HepG2 (cell line): ENCODE measurements around the gene FBXW5. TPM values are rescaled to one million over a fixed set of nuclear protein-coding genes. Genes with fewer than 3 reads are reported as not detected.

Experiments
- ATAC-seq: fragments of 200-7000 bp; cut with Tn5 transposase; 3 replicates; pipeline ENCODE4 v1.9.1; 2020; ENCODE audit warnings: mild to moderate bottlenecking, moderate library complexity
- BruUV-seq: library from RNA; stranded (reverse); fragments of 400-500 nt; replicated peaks from 2 replicates; lab custom pipeline; 2021; lab: Mats Ljungman, UMichigan
- CTCF ChIA-PET: fragments of 300-600 bp; formaldehyde crosslinking; extraction: SDS; loops from one replicate; lab custom pipeline; 2021; ENCODE audit warnings: low total read pairs, inconsistent platforms, low intra/inter-chr PET ratio; lab: Yijun Ruan, JAX
- POLR2A ChIA-PET: fragments of 350-600 bp; sonication (Branson Sonifier 250); formaldehyde crosslinking; loops from one replicate; lab custom pipeline; 2020; ENCODE audit warnings: antibody characterized with exemption, inconsistent platforms; lab: Yijun Ruan, JAX
- DNase-seq: peaks from one replicate; pipeline ENCODE4 v3.0.0-alpha.2; 2015; ENCODE audit warnings: low spot score
- FAIRE-seq: peaks from 3 replicates; lab custom pipeline; 2011; peaks lifted over from hg19 to GRCh38; lab: Jason Lieb, UNC
- H2AFZ ChIP-seq: one replicate; pipeline ENCODE4 v1.6.1; 2011; ENCODE audit warnings: low read length, inconsistent platforms
- H3K27ac ChIP-seq: fragments of 300-600 bp; 3 replicates; pipeline ENCODE4 v1.8.0; 2011; ENCODE audit warnings: mixed run types, mild to moderate bottlenecking, mixed read lengths, low read length, inconsistent platforms; ENCODE audit not compliant: insufficient read depth; ENCODE audit errors: extremely low read length
- H3K27me3 ChIP-seq, 2 experiments: fragments of 200-600 bp in 1 of 2; 2 replicates in 1 of 2; 3 replicates in 1 of 2; pipeline versions ENCODE4 v1.6.0 to v1.8.0; 2011; ENCODE audit warnings: low read length in 2 of 2, mild to moderate bottlenecking in 2 of 2, moderate library complexity in 2 of 2, inconsistent platforms in 1 of 2; ENCODE audit not compliant: insufficient read depth in 2 of 2, control insufficient read depth in 1 of 2
- H3K36me3 ChIP-seq, 2 experiments: fragments of 200-600 bp in 1 of 2; replicated peaks in 1 of 2; 2 replicates in 1 of 2; 3 replicates in 1 of 2; pipeline versions ENCODE4 v1.5.1 to v1.8.0; 2011; ENCODE audit warnings: low read length in 2 of 2, inconsistent platforms in 1 of 2; ENCODE audit not compliant: insufficient read depth in 2 of 2, control insufficient read depth in 1 of 2
- H3K4me1 ChIP-seq: 2 replicates; pipeline ENCODE4 v1.5.1; 2012; ENCODE audit warnings: low read length, inconsistent platforms; ENCODE audit not compliant: insufficient read depth
- H3K4me2 ChIP-seq: 2 replicates; pipeline ENCODE4 v1.6.0; 2011; ENCODE audit warnings: low read depth, low read length, inconsistent platforms
- H3K4me3 ChIP-seq, 3 experiments: fragments of 200-600 bp in 1 of 3; sonication (generic), shearing (Covaris generic) in 1 of 3; replicated peaks in 1 of 3; 2 replicates each; pipeline ENCODE4 v1.5.1; 2011 to 2016; ENCODE audit warnings: low read length in 3 of 3, inconsistent platforms in 2 of 3, low read depth in 2 of 3, mild to moderate bottlenecking in 2 of 3, control low read depth in 1 of 3, mixed read lengths in 1 of 3; ENCODE audit not compliant: insufficient read depth in 1 of 3
- H3K79me2 ChIP-seq: one replicate; pipeline ENCODE4 v1.6.1; 2011; ENCODE audit warnings: low read length, inconsistent platforms; ENCODE audit not compliant: insufficient read depth
- H3K9ac ChIP-seq: 2 replicates; pipeline ENCODE4 v1.6.0; 2011; ENCODE audit warnings: mild to moderate bottlenecking, low read depth, low read length, inconsistent platforms; ENCODE audit not compliant: insufficient read depth
- H3K9me3 ChIP-seq: 2 replicates; pipeline ENCODE4 v1.5.1; 2012; ENCODE audit warnings: mild to moderate bottlenecking, low read length
- H4K20me1 ChIP-seq: 2 replicates; pipeline ENCODE4 v1.6.0; 2011; ENCODE audit warnings: inconsistent platforms, mild to moderate bottlenecking, low read length, moderate library complexity; ENCODE audit not compliant: insufficient read depth
- AGO2 ChIP-seq: fragments of 200-400 bp; formaldehyde crosslinking; optimal IDR thresholded peaks from 2 replicates; pipeline ENCODE3; 2017; ENCODE audit warnings: mild to moderate bottlenecking, low read depth, low read length, moderate library complexity
- AKAP8 ChIP-seq: sonication (generic); formaldehyde crosslinking; IDR thresholded peaks from 2 replicates; pipeline ENCODE4 v1.5.1; 2020; ENCODE audit warnings: mild to moderate bottlenecking, missing genetic modification reagents
- FOSL1 ChIP-seq: sonication (generic); formaldehyde crosslinking; IDR thresholded peaks from 2 replicates; pipeline ENCODE4 v1.9.0; 2021; ENCODE audit warnings: missing genetic modification reagents, borderline replicate concordance
- HOXA9 ChIP-seq: sonication (generic); formaldehyde crosslinking; IDR thresholded peaks from 2 replicates; pipeline ENCODE4 v1.8.1; 2022; ENCODE audit warnings: missing genetic modification reagents, mild to moderate bottlenecking, moderate library complexity, borderline replicate concordance
- MYC ChIP-seq: sonication (generic); formaldehyde crosslinking; IDR thresholded peaks from 2 replicates; pipeline ENCODE4 v1.9.0; 2021; ENCODE audit warnings: missing genetic modification reagents, borderline replicate concordance
- PAF1 ChIP-seq: IDR thresholded peaks from 2 replicates; pipeline ENCODE4 v1.6.1; 2016; ENCODE audit warnings: missing genetic modification reagents, missing compliant biosample characterization
- POLR2AphosphoS5 ChIP-seq: IDR thresholded peaks from 2 replicates; pipeline ENCODE4 v1.6.1; 2012; ENCODE audit warnings: low read depth, low read length
- POLR2G ChIP-seq: fragments of 200-400 bp; formaldehyde crosslinking; IDR thresholded peaks from 2 replicates; pipeline ENCODE4 v1.6.1; 2018; ENCODE audit warnings: mild to moderate bottlenecking, low read depth, low read length, moderate library complexity
- RBFOX2 ChIP-seq: fragments of 200-400 bp; formaldehyde crosslinking; IDR thresholded peaks from 2 replicates; pipeline ENCODE4 v1.6.1; 2017; ENCODE audit warnings: low read depth, mild to moderate bottlenecking, low read length
- RBM22 ChIP-seq: fragments of 200-400 bp; formaldehyde crosslinking; optimal IDR thresholded peaks from 2 replicates; pipeline ENCODE3; 2017; ENCODE audit warnings: mild to moderate bottlenecking, low read length, moderate library complexity
- SAFB2 ChIP-seq: sonication (generic); formaldehyde crosslinking; IDR thresholded peaks from 2 replicates; pipeline ENCODE4 v1.5.1; 2020; ENCODE audit warnings: missing genetic modification reagents, low read depth, mild to moderate bottlenecking, borderline replicate concordance
- ZFP36L2 ChIP-seq: sonication (generic); formaldehyde crosslinking; IDR thresholded peaks from 2 replicates; pipeline ENCODE4 v1.4.0; 2020; ENCODE audit warnings: missing genetic modification reagents
- ZNF143 ChIP-seq: sonication (generic); formaldehyde crosslinking; IDR thresholded peaks from 2 replicates; pipeline ENCODE4 v1.4.0; 2020; ENCODE audit warnings: missing genetic modification reagents
- ZNF382 ChIP-seq: sonication (generic); formaldehyde crosslinking; IDR thresholded peaks from 2 replicates; pipeline ENCODE4 v1.5.0; 2020; ENCODE audit warnings: missing genetic modification reagents, mild to moderate bottlenecking, borderline replicate concordance
- WGBS: methylation state at CpG from one replicate; pipeline ENCODE4 v1.1.6; 2017; ENCODE audit warnings: low lambda C conversion rate; 5-methylcytosine and 5-hydroxymethylcytosine counted together
- in situ Hi-C: cut with HindIII; loops from 2 replicates; pipeline ENCODE4 v1.10.0; 2017; ENCODE audit warnings: low pct_unique_long_range_greater_than_20kb; ENCODE audit not compliant: extremely low pct_ligation_motif_present
- intact Hi-C: fragments of 100-400 bp; cut with micrococcal nuclease; formaldehyde crosslinking; loops from one replicate; pipeline ENCODE4 v1.10.0; 2022; ENCODE audit not compliant: unreplicated experiment
- polyA plus RNA-seq, 8 experiments: library from polyadenylated mRNA; depleted of rRNA in 3 of 8; stranded (reverse) in 7 of 8; unstranded in 1 of 8; fragments of >200 nt; fragmentation: Illumina TruSeq in 4 of 8; extraction: Trizol in 4 of 8; gene quantifications; 2 replicates each; pipeline versions ENCODE4 v1.2.1 to v1.2.3, GENCODE V29; 2011 to 2016; ENCODE audit warnings: low read depth in 4 of 8, missing spikeins in 1 of 8, mixed read lengths in 1 of 8; ENCODE audit not compliant: insufficient read depth in 1 of 8
- total RNA-seq, 5 experiments: library from RNA; depleted of rRNA; stranded (reverse); fragments of >200 nt; fragmentation: Illumina TruSeq; extraction: Trizol; gene quantifications; 2 replicates each; pipeline ENCODE4 v1.2.3, GENCODE V29; 2016; ENCODE audit warnings: low read depth in 1 of 5
- TF ChIP-seq, protein P1 (sequence below): sonication (generic); formaldehyde crosslinking; IDR thresholded peaks from 2 replicates; pipeline ENCODE4 v1.5.1; 2020; ENCODE audit warnings: mild to moderate bottlenecking, missing genetic modification reagents, moderate library complexity

FBXW5 gene
- total and polyA plus RNA-seq, 2 of the 13 experiments (the other 11 are each of a cell fraction or from before 2014, with no cell fraction given), result 52.0 to 60.4 TPM

GRCh38 chr9:136939996-136940525 lies 4.5 kb downstream of the FBXW5 start (continued):
- TF ChIP-seq, protein P1, sequence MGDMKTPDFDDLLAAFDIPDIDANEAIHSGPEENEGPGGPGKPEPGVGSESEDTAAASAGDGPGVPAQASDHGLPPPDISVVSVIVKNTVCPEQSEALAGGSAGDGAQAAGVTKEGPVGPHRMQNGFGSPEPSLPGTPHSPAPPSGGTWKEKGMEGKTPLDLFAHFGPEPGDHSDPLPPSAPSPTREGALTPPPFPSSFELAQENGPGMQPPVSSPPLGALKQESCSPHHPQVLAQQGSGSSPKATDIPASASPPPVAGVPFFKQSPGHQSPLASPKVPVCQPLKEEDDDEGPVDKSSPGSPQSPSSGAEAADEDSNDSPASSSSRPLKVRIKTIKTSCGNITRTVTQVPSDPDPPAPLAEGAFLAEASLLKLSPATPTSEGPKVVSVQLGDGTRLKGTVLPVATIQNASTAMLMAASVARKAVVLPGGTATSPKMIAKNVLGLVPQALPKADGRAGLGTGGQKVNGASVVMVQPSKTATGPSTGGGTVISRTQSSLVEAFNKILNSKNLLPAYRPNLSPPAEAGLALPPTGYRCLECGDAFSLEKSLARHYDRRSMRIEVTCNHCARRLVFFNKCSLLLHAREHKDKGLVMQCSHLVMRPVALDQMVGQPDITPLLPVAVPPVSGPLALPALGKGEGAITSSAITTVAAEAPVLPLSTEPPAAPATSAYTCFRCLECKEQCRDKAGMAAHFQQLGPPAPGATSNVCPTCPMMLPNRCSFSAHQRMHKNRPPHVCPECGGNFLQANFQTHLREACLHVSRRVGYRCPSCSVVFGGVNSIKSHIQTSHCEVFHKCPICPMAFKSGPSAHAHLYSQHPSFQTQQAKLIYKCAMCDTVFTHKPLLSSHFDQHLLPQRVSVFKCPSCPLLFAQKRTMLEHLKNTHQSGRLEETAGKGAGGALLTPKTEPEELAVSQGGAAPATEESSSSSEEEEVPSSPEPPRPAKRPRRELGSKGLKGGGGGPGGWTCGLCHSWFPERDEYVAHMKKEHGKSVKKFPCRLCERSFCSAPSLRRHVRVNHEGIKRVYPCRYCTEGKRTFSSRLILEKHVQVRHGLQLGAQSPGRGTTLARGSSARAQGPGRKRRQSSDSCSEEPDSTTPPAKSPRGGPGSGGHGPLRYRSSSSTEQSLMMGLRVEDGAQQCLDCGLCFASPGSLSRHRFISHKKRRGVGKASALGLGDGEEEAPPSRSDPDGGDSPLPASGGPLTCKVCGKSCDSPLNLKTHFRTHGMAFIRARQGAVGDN (CRISPR knock-in tag), result peak; percentile 38
- no peak for TF ChIP-seq ZNF143 (CRISPR knock-in tag)
- TF ChIP-seq SAFB2 (CRISPR knock-in tag), result no peak
- TF ChIP-seq FOSL1 (CRISPR knock-in tag), result no peak
- TF ChIP-seq ZNF382, result no peak
- TF ChIP-seq HOXA9 (CRISPR knock-in tag), result no peak
- TF ChIP-seq RBM22, result peak; percentile 12
- no peak for TF ChIP-seq MYC (CRISPR knock-in tag)

DNA sequence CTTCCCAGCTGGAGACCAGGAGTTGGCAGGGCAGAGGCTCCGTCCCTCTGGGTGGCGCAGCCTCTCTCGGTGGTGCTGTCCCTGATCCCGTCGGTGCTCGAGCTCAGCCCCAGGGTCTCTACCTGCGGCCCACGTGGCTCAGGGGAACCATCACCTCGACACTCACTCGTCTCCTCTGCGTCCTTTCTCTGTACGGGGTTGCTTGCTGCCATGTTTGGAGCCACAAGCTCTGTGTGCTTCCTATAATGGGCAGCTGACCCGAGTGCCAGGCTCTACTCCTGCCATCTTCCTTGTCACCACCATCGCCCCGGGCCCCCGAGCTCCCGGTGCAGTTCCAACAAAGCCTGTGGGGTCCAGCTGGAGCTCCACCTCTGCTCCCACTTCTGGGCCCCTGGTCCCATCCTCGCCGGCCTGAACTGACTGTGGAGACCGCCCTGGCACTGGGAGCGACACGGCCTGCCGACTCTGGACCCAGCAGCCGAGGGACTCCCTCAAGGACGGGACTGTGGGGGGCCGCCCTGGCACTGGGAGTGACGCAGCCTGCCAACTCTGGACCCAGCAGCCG lies 5.0 kb downstream of the FBXW5 start:
- TF ChIP-seq ZFP36L2 (CRISPR knock-in tag), result no peak
- no peak for TF ChIP-seq PAF1
- TF ChIP-seq POLR2AphosphoS5, result peak; percentile 13; the same call in 1 of the 2 replicates
- peak; percentile 49; the same call in 1 of the 2 replicates for TF ChIP-seq POLR2G
- peak; percentile 94 for TF ChIP-seq AGO2
- TF ChIP-seq AKAP8 (CRISPR knock-in tag), result 0 out of 2 replicates have a peak, but pooled peaks have one; percentile 33
- TF ChIP-seq RBFOX2, result peak; percentile 34; the same call in 1 of the 2 replicates
- TF ChIP-seq, all 625 proteins: peak for 5
- WGBS, result 95% methylated on average over 23 of the region's 28 CpGs
- CTCF ChIA-PET, result no interaction called here

More for the DNA sequence above, 5.0 kb downstream of the FBXW5 start:
- in situ Hi-C loops (no loop called here), intact Hi-C loops (loop anchor here (5.0 kb wide), 1 partner anchor 52 kb away; the partner anchor contains the start of gene TRAF2)
- Histone ChIP-seq H3K9me3 (no peaks in the 10 kb centered on the region), H3K27ac (no peak overlapping the region), H2AFZ (no peak overlapping the region), H3K36me3 (peaks cover 8 to 36% of the 10 kb centered on the region in 2 experiments), H4K20me1 (no peaks in the 10 kb centered on the region), H3K27me3 (no peaks in the 10 kb centered on the region), H3K4me3 (no peak overlapping the region), H3K4me2 (no peak overlapping the region), H3K79me2 (peaks cover 10% of the 10 kb centered on the region), H3K4me1 (peaks cover 21% of the 10 kb centered on the region), H3K9ac (no peak overlapping the region)
- no peak for FAIRE-seq
- no peak for DNase-seq
- POLR2A ChIA-PET, result interaction anchor here (1.1 kb wide), 1 partner anchor 8 kb away, joined by 3 read pairs; no protein-coding TSS in a partner anchor
- BruUV-seq, result no TSS peak
- no peak for ATAC-seq
